ENCODE results near the gene BBS7.

Gene BBS7

GRCh38 chr4:121783210-121783609 is 87.1 kb downstream of the BBS7 start:
- Histone ChIP-seq H3K9me3 (no peaks in the 10 kb centered on the region), H3K4me3 (ENCODE audit: low read depth in 1 of 2, low read length in 1 of 2) (no peak overlapping the region), H3K4me1 (ENCODE audit: control insufficient read depth in 1 of 2, insufficient read depth in 1 of 2, low read depth in 1 of 2, low read length in 1 of 2) (no peaks in the 10 kb centered on the region), H3K36me3 (no peaks in the 10 kb centered on the region), H3K27ac (no peak overlapping the region), H3K27me3 (peaks cover 22% of the 10 kb centered on the region)
- no peak for TF ChIP-seq CTCF (IDR thresholded peaks at IDR 0.05)

- Histone ChIP-seq H3K4me3 (ENCODE audit: low read depth in 1 of 2, low read length in 1 of 2) (no peak overlapping the region), H3K9me3 (no peaks in the 10 kb centered on the region), H3K27ac (no peak overlapping the region), H3K27me3 (peaks cover 22% of the 10 kb centered on the region), H3K4me1 (ENCODE audit: control insufficient read depth in 1 of 2, insufficient read depth in 1 of 2, low read depth in 1 of 2, low read length in 1 of 2) (no peaks in the 10 kb centered on the region), H3K36me3 (no peaks in the 10 kb centered on the region)
- no peak for TF ChIP-seq CTCF (IDR thresholded peaks at IDR 0.05)
These were observed 91.2 kb downstream of the BBS7 start for GRCh38 chr4:121778991-121779628.

- Histone ChIP-seq H3K27ac (no peak overlapping the region), H3K27me3 (peaks cover 31% of the 10 kb centered on the region), H3K9me3 (no peaks in the 10 kb centered on the region), H3K36me3 (no peaks in the 10 kb centered on the region), H3K4me3 (ENCODE audit: low read depth in 1 of 2, low read length in 1 of 2) (no peak overlapping the region), H3K4me1 (ENCODE audit: control insufficient read depth in 1 of 2, insufficient read depth in 1 of 2, low read depth in 1 of 2, low read length in 1 of 2) (no peaks in the 10 kb centered on the region)
- no peak for TF ChIP-seq CTCF (IDR thresholded peaks at IDR 0.05)
These were observed 92.6 kb downstream of the BBS7 start for GRCh38 chr4:121777625-121778024.

GRCh38 chr4:121776610-121777401 is 93.5 kb downstream of the BBS7 start:
- Histone ChIP-seq H3K4me1 (ENCODE audit: control insufficient read depth in 1 of 2, insufficient read depth in 1 of 2, low read depth in 1 of 2, low read length in 1 of 2) (no peaks in the 10 kb centered on the region), H3K36me3 (no peaks in the 10 kb centered on the region), H3K4me3 (ENCODE audit: low read depth in 1 of 2, low read length in 1 of 2) (no peak overlapping the region), H3K9me3 (no peaks in the 10 kb centered on the region), H3K27ac (no peak overlapping the region), H3K27me3 (peaks cover 36% of the 10 kb centered on the region)
- TF ChIP-seq CTCF (IDR thresholded peaks at IDR 0.05) = no peak

All from neutrophil (primary cell).